GM12873 (cell line): ENCODE results near the gene ULK1.

Experiments used
- TF ChIP-seq, protein P1 (sequence below): IDR thresholded peaks from 2 replicates; pipeline ENCODE4 v1.5.1; 2012; ENCODE audit warnings: low read depth, mild to moderate bottlenecking, moderate library complexity, low read length, control low read depth; ENCODE audit not compliant: insufficient read depth; ENCODE audit errors: missing control alignments

ULK1 gene

DNA sequence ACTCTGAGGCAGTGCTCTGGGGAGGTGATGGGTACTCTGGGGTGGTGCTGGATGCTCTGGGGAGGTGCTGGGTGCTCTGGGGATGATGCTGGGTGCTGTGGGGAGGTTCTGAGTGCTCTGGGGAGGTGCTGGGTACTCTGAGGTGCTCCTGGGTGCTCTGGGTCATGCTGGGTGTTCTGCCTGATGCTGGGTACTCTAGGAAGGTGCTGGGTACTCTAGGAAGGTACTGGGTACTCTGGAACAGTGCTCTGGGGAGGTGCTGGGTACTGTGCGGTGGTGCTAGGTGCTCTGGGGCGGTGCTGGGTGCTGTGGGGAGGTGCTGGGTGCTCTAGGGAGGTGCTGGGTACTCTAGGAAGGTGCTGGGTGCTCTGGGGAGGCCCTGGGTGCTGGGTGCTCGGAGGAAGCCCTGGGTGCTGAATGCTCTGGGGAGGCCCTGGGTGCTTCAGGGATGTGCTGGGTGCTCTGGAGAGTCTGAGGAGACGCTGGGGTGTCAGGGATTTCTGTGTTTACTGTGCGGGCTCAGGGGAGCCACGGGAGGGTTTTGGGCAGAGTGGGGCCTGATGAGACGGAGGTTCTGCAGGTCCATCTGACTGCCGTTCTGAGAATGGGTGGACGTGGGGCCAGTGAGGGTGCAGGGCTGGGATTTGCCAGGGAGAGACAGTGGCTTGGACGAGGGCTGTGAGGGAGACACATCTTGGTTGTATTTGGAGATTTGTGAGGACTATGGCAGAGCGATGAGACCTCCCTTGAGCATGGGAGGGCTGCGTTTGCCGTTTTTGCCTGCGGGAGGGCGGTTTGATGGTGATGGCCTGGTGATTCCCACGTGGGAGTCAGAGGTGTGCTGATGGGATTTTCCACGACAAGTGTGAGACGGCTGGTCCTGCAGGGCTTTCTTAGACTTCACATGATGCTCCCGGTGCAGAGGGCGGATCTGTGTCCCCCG, 36.2 kb upstream of the ULK1 start:
- TF ChIP-seq, protein P1, sequence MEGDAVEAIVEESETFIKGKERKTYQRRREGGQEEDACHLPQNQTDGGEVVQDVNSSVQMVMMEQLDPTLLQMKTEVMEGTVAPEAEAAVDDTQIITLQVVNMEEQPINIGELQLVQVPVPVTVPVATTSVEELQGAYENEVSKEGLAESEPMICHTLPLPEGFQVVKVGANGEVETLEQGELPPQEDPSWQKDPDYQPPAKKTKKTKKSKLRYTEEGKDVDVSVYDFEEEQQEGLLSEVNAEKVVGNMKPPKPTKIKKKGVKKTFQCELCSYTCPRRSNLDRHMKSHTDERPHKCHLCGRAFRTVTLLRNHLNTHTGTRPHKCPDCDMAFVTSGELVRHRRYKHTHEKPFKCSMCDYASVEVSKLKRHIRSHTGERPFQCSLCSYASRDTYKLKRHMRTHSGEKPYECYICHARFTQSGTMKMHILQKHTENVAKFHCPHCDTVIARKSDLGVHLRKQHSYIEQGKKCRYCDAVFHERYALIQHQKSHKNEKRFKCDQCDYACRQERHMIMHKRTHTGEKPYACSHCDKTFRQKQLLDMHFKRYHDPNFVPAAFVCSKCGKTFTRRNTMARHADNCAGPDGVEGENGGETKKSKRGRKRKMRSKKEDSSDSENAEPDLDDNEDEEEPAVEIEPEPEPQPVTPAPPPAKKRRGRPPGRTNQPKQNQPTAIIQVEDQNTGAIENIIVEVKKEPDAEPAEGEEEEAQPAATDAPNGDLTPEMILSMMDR = no peak

DNA sequence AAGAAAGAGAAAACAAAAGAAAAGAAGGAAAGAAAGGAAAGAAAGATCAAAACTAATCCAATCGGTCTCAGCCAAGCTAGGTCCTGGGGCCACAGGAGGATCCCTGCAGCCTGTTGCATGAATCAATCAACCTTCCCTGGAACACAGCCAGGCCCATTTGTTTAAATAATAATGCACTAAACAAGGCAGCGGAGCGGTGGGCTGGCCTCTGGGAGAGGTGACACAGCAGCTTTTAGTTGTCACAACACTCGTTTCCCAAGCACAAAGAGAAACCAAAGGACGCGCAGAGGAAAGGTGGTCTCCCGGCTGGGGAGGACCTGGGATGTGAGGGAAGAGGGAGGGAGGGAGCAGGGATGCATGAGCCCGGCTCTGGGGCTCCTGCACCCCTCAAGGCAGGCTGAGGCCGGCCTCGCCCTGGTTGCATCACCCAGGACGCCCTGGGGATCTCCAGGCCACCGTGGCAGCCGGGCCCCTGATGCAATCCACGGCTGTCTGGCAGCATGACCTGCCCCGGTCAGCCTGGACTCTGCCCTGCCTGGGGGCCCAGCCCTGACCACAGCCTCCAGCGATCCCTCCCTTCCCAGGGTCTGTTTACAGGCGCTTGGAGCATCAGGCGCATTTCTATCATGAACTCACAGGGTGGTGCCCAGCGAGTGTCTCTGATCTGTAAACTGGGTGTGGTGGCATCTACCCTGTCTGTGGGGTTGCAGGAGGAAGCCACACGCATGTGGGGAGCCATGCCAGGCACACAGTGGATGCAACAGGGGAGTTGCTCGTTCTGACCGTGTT, 33.8 kb upstream of the ULK1 start:
- TF ChIP-seq, protein P1 = no peak

DNA sequence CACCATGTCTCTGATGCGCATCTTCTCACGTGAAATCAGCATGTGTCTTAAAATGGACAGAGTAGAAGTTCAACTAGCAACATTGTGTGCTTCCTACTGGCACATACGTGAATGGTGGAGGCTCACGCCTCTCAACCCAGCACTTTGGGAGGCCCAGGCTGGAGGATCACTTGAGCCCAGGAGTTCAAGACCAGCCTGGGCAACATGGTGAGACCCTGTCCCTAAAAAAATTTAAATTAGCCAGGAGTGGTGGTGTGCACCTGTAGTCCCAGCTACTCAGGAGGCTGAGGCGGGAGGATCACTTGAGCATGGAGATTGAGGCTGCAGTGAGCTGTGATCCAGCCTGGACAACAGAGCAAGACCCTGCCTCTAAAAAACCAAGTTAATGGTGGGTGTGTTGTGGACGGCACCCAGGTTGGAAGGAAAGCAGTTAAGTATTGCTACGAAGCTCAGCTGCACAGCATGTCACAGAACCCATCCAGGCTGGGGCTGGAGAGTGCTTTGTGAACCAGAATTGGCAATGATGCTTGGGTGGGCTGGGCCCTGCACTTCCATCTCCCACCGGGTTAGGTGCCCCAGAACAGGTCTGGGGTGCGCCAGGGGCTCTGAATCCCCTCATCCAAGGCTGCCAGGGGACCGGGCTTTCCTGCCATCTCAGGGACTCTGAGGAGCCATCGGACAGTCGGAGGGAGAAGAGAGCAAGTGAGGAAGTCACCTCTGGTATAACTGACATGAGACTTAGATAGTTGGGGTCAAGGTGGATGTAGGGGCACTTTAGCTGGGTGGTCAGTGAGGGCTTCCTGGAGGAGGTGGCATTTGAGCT, 33.0 kb upstream of the ULK1 start:
- TF ChIP-seq, protein P1 = no peak

DNA sequence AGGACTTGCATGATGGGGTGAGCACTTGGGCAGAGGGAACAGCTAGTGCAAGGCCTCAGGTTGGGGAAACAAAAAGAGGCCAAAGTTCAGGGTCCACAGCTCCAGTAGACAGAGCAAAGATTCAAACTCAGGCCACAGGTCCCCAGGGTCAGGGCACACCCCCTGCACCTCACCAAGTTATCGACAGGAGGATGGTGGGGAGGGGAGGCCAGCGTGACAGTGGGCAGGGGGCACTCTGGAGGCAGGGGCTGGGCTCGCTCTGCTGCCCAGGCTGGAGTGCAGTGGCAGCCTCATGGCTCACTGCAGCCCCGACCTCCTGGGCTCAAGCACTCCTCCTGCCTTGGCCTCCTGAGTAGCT, 32.4 kb upstream of the ULK1 start:
- TF ChIP-seq, protein P1 = no peak

DNA sequence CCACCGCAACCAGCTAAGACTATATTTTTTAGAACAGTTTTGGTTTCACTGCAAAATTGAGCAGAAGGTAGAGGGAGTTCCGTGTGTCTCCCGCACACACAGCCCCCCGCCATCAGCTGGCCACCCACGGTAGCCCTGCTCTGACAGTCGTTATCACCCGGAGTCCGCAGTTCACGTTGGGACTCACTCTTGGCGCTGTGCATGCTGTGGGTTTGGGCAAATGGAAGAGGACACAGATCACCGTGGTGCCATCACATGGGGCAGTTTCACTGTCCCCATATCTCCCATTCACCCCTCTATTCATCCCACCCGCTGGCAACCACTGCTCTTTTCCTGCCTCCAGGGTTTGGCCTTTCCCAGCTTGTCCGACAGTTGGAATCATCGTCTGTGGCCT, 31.8 kb upstream of the ULK1 start:
- TF ChIP-seq, protein P1 = no peak

DNA sequence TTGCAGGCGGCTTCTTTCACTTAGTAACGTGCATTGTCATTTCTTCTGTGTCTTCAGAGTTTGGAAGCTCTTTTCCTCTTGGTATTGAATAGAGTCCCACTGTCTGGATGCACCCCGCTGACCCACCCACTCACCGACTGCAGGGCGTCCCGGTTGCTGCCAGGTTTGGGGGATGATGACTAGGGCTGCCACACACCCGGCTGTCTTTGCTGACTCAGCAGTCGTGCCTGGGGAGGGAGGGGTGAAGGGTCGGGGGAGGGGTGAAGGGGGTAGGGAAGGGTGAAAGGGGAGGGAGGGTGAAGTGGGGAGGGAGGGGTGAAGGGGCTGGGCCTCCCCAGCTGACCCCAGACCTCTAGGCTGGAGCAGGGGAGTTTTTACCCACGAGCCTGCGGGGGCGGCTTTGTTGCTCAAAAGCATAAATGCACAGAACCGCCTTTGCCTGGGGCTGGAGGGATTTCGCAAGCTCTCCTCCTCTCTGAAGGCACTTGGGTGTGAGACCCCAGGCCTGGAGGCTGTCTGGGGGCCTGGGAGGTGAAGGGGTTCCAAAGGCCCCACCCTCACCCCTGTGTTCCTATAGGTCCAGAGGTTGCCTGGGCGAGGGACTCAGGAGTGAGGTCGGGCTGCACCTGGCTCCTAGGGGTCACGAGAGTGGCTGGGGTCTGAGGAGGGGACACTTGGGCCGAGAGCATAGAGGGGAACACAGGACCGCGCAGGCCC, 31.3 kb upstream of the ULK1 start:
- TF ChIP-seq, protein P1 = no peak
